GM10248 (cell line): ENCODE measurements around the gene TBX18.

ENCODE experiments used
- CTCF ChIA-PET: fragments of 300-600 bp; sonication (Branson Sonifier 250); formaldehyde crosslinking; extraction: SDS; loops from one replicate; lab custom pipeline; 2021; ENCODE audit warnings: antibody characterized with exemption; lab: Yijun Ruan, JAX
- POLR2A ChIA-PET: fragments of 350-650 bp; sonication (Branson Sonifier 250); formaldehyde crosslinking; extraction: SDS; loops from one replicate; lab custom pipeline; 2020; ENCODE audit warnings: antibody characterized with exemption; lab: Yijun Ruan, JAX
- DNase-seq: peaks from one replicate; pipeline ENCODE4 v3.0.0; 2012; ENCODE audit errors: extremely low spot score
- CTCF ChIP-seq: IDR thresholded peaks from 2 replicates; pipeline ENCODE4 v1.5.1; 2012; ENCODE audit warnings: mild to moderate bottlenecking, low read depth; ENCODE audit errors: extremely low read depth, missing control alignments, control extremely low read depth

The TBX18 gene

GRCh38 chr6:84643778-84644177, 120.6 kb downstream of the TBX18 start:
- CTCF ChIA-PET: no interaction called here
- POLR2A ChIA-PET: no interaction called here
- no peak for TF ChIP-seq CTCF
- no peak for DNase-seq

- no peak for DNase-seq
- no peak for TF ChIP-seq CTCF
- ChIA-PET CTCF (no interaction called here), POLR2A (no interaction called here)
Observed at GRCh38 chr6:84641076-84641475, 123.3 kb downstream of the TBX18 start.

GRCh38 chr6:84639396-84639795, 125.0 kb downstream of the TBX18 start:
- TF ChIP-seq CTCF: no peak
- ChIA-PET CTCF (interaction anchor here (1.7 kb wide), 1 partner anchor 12 kb away, joined by 4 read pairs; no protein-coding TSS in a partner anchor), POLR2A (no interaction called here)
- DNase-seq: no peak

GRCh38 chr6:84638286-84638685, 126.1 kb downstream of the TBX18 start:
- CTCF ChIA-PET: interaction anchor here (1.7 kb wide), 1 partner anchor 14 kb away, joined by 4 read pairs; no protein-coding TSS in a partner anchor

More at GRCh38 chr6:84638286-84638685, 126.1 kb downstream of the TBX18 start:
- no peak for TF ChIP-seq CTCF
- POLR2A ChIA-PET: no interaction called here
- no peak for DNase-seq
